Stimulated activated CD8-positive, alpha-beta memory T cell treated with anti-CD3 and anti-CD28 coated beads, Interleukin-15, amount 100 ng/mL, for 24 hours (primary cell): ENCODE measurements around the gene SEMA3B.
"Not testable (repeated sequence)": the region's sequence is repeated elsewhere in the genome, so short reads cannot be mapped to it uniquely, and the experiment has no call there.

Experiments
- DNase-seq: peaks from one replicate; pipeline ENCODE4 v3.0.0-alpha.2; 2020; ENCODE audit warnings: low read depth

Gene SEMA3B

GRCh38 chr3:50268703-50269451 lies at the start of gene SEMA3B:
SEMA3B (plus strand) TSS chr3:50269147; CDS start chr3:50269241, 94 bp downstream.
- no peak for DNase-seq

- no peak for DNase-seq
These were observed 49.7 kb upstream of the SEMA3B start for GRCh38 chr3:50219285-50219684.

GRCh38 chr3:50220109-50220508 lies 48.8 kb upstream of the SEMA3B start:
- no peak for DNase-seq

- no peak for DNase-seq
These were observed 47.9 kb upstream of the SEMA3B start for GRCh38 chr3:50221051-50221410.

GRCh38 chr3:50221411-50222168 lies 47.4 kb upstream of the SEMA3B start:
- DNase-seq: no peak

- no peak for DNase-seq
These were observed 46.8 kb upstream of the SEMA3B start for GRCh38 chr3:50222169-50222528.

- DNase-seq: no peak
These were observed 44.3 kb upstream of the SEMA3B start for GRCh38 chr3:50224639-50225038.

- no peak for DNase-seq
These were observed 42.0 kb upstream of the SEMA3B start for GRCh38 chr3:50226888-50227389.

GRCh38 chr3:50227390-50228183 lies 41.4 kb upstream of the SEMA3B start:
- peak; percentile 71 for DNase-seq

- not testable (repeated sequence) for DNase-seq
These were observed 40.7 kb upstream of the SEMA3B start for GRCh38 chr3:50228184-50228763.

GRCh38 chr3:50229490-50229889 lies 39.5 kb upstream of the SEMA3B start:
- DNase-seq: no peak

GRCh38 chr3:50230104-50230793 lies 38.7 kb upstream of the SEMA3B start:
- DNase-seq: no peak

GRCh38 chr3:50230794-50231125 lies 38.2 kb upstream of the SEMA3B start:
- DNase-seq: no peak

- no peak for DNase-seq
These were observed 37.4 kb upstream of the SEMA3B start for GRCh38 chr3:50231581-50231980.

GRCh38 chr3:50232303-50232702 lies 36.6 kb upstream of the SEMA3B start:
- DNase-seq: no peak

GRCh38 chr3:50233176-50233575 lies 35.8 kb upstream of the SEMA3B start:
- no peak for DNase-seq

GRCh38 chr3:50235716-50236483 lies 33.0 kb upstream of the SEMA3B start, which contains the start of gene GNAI2:
GNAI2 (plus strand) TSS chr3:50236204; CDS start chr3:50236336, 132 bp downstream.
- peak; percentile 84 for DNase-seq

- DNase-seq: no peak
These were observed 32.3 kb upstream of the SEMA3B start for GRCh38 chr3:50236484-50237132.

- no peak for DNase-seq
These were observed 31.8 kb upstream of the SEMA3B start for GRCh38 chr3:50237133-50237651.
